ENCODE data around the gene OLFML2B.

GRCh38 chr1:161948435-161948834 is 75.2 kb downstream of the OLFML2B start:
- TF ChIP-seq CTCF (conservative IDR thresholded peaks at IDR 0.05; ENCODE audit: low read length) (no peak), EZH2phosphoT487 (IDR thresholded peaks at IDR 0.05; ENCODE audit: borderline replicate concordance) (no peak)

All from Loucy (cell line).